Activated CD4-positive, alpha-beta T cell treated with anti-CD3 and anti-CD28 coated beads for 48 hours (primary cell): ENCODE data around the gene PARD3B.

ENCODE experiments used
- DNase-seq: peaks from one replicate; pipeline ENCODE4 v3.0.0-alpha.2; 2020

Gene PARD3B

GRCh38 chr2:204662956-204663355, 117.7 kb downstream of the PARD3B start:
- no peak for DNase-seq

GRCh38 chr2:204663816-204664425, 118.6 kb downstream of the PARD3B start:
- DNase-seq = no peak

GRCh38 chr2:204664708-204665121, 119.4 kb downstream of the PARD3B start:
- no peak for DNase-seq

GRCh38 chr2:204665207-204665606, 119.9 kb downstream of the PARD3B start:
- no peak for DNase-seq

GRCh38 chr2:204665771-204666170, 120.5 kb downstream of the PARD3B start:
- no peak for DNase-seq

GRCh38 chr2:204667990-204668389, 122.7 kb downstream of the PARD3B start:
- DNase-seq = no peak

- DNase-seq = no peak
Measured at GRCh38 chr2:204669382-204669781, 124.1 kb downstream of the PARD3B start.

GRCh38 chr2:204670124-204670523, 124.8 kb downstream of the PARD3B start:
- no peak for DNase-seq

GRCh38 chr2:204670756-204671155, 125.5 kb downstream of the PARD3B start:
- DNase-seq = no peak

- DNase-seq = no peak
Measured at GRCh38 chr2:204672772-204673171, 127.5 kb downstream of the PARD3B start.

- DNase-seq = no peak
Measured at GRCh38 chr2:204673877-204674276, 128.6 kb downstream of the PARD3B start.

GRCh38 chr2:204678031-204678430, 132.8 kb downstream of the PARD3B start:
- DNase-seq = no peak

- DNase-seq = no peak
Measured at GRCh38 chr2:204680576-204680975, 135.3 kb downstream of the PARD3B start.

- DNase-seq = no peak
Measured at GRCh38 chr2:204681412-204681811, 136.1 kb downstream of the PARD3B start.

- DNase-seq = no peak
Measured at GRCh38 chr2:204683384-204683783, 138.1 kb downstream of the PARD3B start.

- no peak for DNase-seq
Measured at GRCh38 chr2:204686406-204686805, 141.1 kb downstream of the PARD3B start.

GRCh38 chr2:204687776-204688175, 142.5 kb downstream of the PARD3B start:
- DNase-seq = no peak

GRCh38 chr2:204691911-204692510, 146.7 kb downstream of the PARD3B start:
- DNase-seq = peak; percentile 30

- no peak for DNase-seq
Measured at GRCh38 chr2:204692790-204693189, 147.5 kb downstream of the PARD3B start.

GRCh38 chr2:204693262-204693661, 148.0 kb downstream of the PARD3B start:
- no peak for DNase-seq

- DNase-seq = no peak
Measured at GRCh38 chr2:204695506-204695905, 150.2 kb downstream of the PARD3B start.

- no peak for DNase-seq
Measured at GRCh38 chr2:204696124-204696523, 150.8 kb downstream of the PARD3B start.

GRCh38 chr2:204705243-204705932, 160.1 kb downstream of the PARD3B start:
- no peak for DNase-seq

- DNase-seq = no peak
Measured at GRCh38 chr2:204706939-204707338, 161.7 kb downstream of the PARD3B start.
